Effector memory CD8-positive, alpha-beta T cell (primary cell): ENCODE results near the gene DYSF.

Experiments
- ATAC-seq: fragments of 150-1000 bp; cut with Tn5 transposase; replicated peaks from 2 replicates; pipeline ENCODE4 v1.10.0; 2021; ENCODE audit warnings: mild to moderate bottlenecking, moderate library complexity
- DNase-seq, 3 experiments: peaks; one replicate each; pipeline ENCODE4 v3.0.0; 2021
- H3K27ac Mint-ChIP-seq, 2 donors: one replicate each; pipeline ENCODE4 v1.8.0; 2022; ENCODE audit warnings: mild to moderate bottlenecking in 2 of 2, mixed read lengths in 2 of 2, moderate library complexity in 2 of 2
- H3K27me3 Mint-ChIP-seq, 2 donors: one replicate each; pipeline ENCODE4 v1.8.0; 2022; ENCODE audit warnings: mixed read lengths in 2 of 2
- H3K36me3 Mint-ChIP-seq: one replicate; pipeline ENCODE4 v1.8.0; 2022; ENCODE audit warnings: mild to moderate bottlenecking, moderate library complexity, mixed read lengths; ENCODE audit not compliant: insufficient read depth
- H3K4me1 Mint-ChIP-seq, 2 donors: one replicate each; pipeline ENCODE4 v1.8.0; 2022; ENCODE audit warnings: low read depth in 2 of 2, mixed read lengths in 2 of 2
- H3K4me3 Mint-ChIP-seq, 2 donors: one replicate each; pipeline ENCODE4 v1.8.0; 2022; ENCODE audit warnings: mild to moderate bottlenecking in 2 of 2, mixed read lengths in 2 of 2, moderate library complexity in 2 of 2
- H3K9me3 Mint-ChIP-seq, 2 donors: one replicate each; pipeline ENCODE4 v1.8.0; 2022; ENCODE audit warnings: mixed read lengths in 2 of 2

The DYSF gene

DNA sequence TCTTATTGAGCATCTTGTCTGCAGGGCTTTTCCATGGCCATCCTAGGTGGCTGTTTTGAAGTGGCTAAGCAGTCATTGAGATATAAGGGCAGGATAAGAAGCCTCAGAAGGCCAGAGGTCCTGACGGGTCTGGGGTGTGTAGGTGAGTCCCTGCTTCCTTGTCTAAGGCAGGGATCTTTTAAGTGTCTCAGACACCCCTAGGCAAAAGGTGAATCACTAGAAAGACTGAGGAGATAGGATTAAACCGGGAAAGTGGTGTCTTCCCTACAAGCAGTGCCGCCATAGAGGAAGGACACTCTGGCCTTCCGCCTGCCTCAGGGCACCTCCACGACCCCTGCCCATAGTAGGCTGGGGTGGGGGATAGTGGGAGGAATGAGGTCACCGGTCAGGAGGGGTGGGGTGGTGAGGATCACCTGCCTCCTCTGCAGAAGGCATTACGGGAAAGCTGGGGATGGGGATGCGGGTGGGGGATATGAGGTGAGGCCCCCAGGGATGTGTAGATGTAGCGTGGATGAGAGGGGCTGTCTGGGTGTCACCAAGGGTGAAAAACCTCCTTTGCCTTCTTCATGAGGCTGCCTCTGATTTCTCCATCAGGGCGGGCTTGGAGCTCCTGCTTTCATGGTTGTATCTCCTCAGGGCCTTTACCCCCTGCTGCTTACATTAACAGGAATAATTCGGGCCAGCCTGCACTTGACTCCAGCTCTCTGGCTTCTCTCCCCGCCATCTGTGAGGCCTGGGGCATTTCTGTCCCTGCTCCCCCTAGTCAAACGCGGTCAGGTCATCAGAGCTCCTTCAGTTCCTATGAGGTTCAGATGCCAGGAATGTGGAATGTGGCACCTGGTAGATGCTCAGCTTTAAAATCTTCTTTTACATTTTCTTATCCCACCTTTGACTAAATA lies 244.0 kb downstream of the DYSF start:
- no peak overlapping the region for H3K4me3 Mint-ChIP-seq
- DNase-seq, result no peak
- H3K4me1 Mint-ChIP-seq, result no peaks in the 10 kb centered on the region
- H3K36me3 Mint-ChIP-seq, result no peaks in the 10 kb centered on the region
- no peaks in the 10 kb centered on the region for H3K9me3 Mint-ChIP-seq
- ATAC-seq, result no peak
- H3K27ac Mint-ChIP-seq, result no peak overlapping the region
- H3K27me3 Mint-ChIP-seq, result peaks cover 17 to 24% of the 10 kb centered on the region in 2 donors

DNA sequence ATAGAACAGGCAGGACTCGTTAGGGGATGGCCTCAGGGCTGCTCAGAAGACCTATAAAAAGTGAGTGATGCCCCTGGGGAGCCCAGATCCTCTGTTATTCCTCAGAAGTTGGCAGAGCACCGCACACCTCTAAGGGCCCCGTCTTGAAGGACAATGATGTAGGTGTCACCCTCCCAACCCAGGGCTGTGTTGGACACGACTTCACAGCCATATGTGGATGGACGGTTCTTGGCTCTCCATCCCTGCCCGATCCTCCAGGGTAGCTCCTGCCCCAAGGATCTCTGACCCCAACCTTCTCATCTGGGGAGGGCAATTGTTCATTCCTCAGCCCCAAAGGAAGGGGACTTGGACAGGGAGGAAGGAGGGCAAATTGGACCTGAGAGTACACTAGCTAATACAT lies 246.1 kb downstream of the DYSF start:
- Mint-ChIP-seq H3K27me3 (peaks cover 29 to 39% of the 10 kb centered on the region in 2 donors), H3K4me3 (no peak overlapping the region), H3K9me3 (no peaks in the 10 kb centered on the region), H3K36me3 (no peaks in the 10 kb centered on the region), H3K27ac (no peak overlapping the region), H3K4me1 (peaks cover 0 to 3% of the 10 kb centered on the region in 2 donors)
- ATAC-seq (no peak), DNase-seq (no peak)

DNA sequence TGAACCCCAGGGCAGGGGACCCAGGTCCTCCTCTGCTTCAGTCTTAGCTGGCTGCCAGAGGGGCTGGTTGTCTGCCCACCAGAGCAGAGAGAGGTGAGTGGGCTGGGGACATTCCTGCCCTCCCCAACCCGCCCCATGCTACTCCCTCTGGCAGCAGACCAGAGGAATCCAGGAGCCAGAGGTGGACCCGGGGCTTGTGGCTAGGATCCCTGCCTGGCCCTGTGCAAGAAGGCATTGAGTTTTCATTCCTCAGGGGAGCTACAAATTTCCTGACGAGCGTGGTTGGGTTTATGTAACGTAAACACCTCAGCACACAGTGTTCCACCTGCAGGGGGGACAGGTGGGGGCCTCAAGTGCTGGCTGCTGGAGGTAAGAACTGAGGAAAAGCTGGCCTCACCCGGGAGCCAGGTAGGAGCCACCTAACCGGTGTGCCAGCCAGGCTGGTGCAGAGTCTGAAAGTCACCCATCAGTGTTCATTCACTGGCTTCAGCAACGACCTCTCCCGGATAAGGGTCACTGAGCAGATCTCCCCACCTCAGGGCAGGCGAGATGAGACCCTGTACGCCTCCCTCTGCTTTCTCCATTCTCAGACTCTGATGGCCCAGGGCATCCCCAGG lies 246.8 kb downstream of the DYSF start:
- ATAC-seq (no peak), DNase-seq (no peak)
- no peaks in the 10 kb centered on the region for H3K9me3 Mint-ChIP-seq
- peaks cover 26 to 39% of the 10 kb centered on the region in 2 donors for H3K27me3 Mint-ChIP-seq
- no peaks in the 10 kb centered on the region for H3K36me3 Mint-ChIP-seq
- no peak overlapping the region for H3K4me3 Mint-ChIP-seq
- H3K27ac Mint-ChIP-seq, result no peak overlapping the region
- peaks cover 3 to 5% of the 10 kb centered on the region in 2 donors for H3K4me1 Mint-ChIP-seq

DNA sequence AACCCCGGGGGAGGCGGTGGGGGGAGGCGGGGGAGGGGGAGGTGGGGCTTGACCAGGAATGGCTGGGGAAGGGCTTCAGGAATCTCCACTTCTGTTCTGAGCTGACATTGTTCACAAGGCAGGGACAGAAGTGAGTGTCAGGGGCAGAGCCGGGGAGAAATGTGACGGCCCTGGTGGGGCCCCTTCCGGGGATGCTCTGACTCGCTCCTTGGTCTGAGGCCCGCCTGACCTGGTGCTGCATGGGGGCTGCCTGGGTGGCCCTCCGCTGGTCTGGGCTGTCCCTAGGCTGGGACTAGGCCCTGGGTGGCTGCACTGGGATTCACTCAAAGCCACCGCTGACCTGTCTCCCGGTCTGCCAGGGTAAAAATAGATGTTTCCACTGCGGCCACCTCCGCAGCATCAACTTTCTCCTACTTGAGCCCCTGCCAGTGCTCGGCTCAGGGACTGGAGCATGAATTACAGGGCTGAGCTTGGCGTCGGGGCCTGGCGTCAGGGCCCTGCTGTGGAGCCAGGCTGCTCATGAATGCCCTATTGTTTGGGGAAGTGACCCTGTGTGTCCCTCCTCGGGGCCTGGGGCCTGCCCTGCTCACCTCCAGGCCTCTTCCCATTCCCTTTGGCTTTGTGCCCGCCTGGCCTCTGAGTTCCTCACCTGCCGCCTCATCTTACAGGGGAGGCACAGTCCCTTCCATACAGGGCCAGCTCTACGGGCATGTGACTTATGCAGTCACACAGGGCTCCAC lies 247.5 kb downstream of the DYSF start:
- Mint-ChIP-seq H3K36me3 (peaks cover 3% of the 10 kb centered on the region), H3K4me3 (no peak overlapping the region), H3K27ac (no peak overlapping the region), H3K4me1 (peaks cover 3 to 5% of the 10 kb centered on the region in 2 donors), H3K9me3 (no peaks in the 10 kb centered on the region), H3K27me3 (peaks cover 30 to 42% of the 10 kb centered on the region in 2 donors)
- DNase-seq (no peak), ATAC-seq (no peak)

DNA sequence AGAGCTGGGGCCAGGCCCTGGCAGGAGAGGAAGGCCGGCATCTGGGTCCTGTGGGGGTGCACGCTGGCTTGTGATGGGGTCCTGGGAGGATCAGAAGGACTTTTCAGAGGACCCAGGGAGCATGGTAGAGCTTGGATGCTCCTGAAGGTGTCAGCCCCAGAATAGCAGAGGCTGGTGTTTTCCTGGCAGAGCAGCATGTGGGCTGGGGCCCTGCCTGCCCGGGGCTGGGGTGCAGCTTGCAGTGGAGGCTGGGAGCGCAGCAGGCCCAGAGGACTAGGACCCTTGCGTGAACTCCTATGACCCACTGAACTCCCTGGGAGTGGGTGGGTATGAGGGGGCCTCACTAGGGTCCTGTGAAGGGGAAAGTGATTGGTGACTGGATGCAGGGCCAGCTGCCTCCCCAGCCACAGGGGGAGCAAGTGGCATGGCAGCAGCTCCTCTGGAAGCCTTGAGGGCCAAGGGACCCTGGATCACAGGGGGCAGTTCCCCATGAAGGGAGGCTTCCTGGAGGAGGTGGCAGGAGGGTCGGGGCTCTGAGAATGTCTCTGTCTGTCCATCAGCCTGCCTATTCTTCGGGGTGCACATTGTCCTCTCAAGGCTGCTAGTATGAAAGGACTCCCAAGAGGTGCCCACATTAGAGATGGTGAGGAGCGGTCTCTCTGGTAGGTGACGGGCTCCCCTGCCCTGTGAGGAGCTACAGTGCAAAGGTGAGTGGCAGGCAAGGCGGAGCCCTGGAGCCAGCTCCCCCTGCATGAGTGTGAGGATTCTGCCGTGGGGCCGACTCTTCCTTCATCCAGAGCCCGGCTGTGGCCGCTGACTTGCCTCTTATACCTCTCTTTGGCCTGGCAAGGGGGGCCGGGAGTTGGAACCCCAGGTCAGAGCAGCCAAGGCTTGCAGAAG lies 249.0 kb downstream of the DYSF start:
- Mint-ChIP-seq H3K4me1 (peaks cover 3 to 5% of the 10 kb centered on the region in 2 donors), H3K9me3 (no peaks in the 10 kb centered on the region), H3K4me3 (no peak overlapping the region), H3K27me3 (peaks cover 30 to 42% of the 10 kb centered on the region in 2 donors), H3K36me3 (peaks cover 3% of the 10 kb centered on the region), H3K27ac (no peak overlapping the region)
- ATAC-seq (no peak), DNase-seq (no peak)

DNA sequence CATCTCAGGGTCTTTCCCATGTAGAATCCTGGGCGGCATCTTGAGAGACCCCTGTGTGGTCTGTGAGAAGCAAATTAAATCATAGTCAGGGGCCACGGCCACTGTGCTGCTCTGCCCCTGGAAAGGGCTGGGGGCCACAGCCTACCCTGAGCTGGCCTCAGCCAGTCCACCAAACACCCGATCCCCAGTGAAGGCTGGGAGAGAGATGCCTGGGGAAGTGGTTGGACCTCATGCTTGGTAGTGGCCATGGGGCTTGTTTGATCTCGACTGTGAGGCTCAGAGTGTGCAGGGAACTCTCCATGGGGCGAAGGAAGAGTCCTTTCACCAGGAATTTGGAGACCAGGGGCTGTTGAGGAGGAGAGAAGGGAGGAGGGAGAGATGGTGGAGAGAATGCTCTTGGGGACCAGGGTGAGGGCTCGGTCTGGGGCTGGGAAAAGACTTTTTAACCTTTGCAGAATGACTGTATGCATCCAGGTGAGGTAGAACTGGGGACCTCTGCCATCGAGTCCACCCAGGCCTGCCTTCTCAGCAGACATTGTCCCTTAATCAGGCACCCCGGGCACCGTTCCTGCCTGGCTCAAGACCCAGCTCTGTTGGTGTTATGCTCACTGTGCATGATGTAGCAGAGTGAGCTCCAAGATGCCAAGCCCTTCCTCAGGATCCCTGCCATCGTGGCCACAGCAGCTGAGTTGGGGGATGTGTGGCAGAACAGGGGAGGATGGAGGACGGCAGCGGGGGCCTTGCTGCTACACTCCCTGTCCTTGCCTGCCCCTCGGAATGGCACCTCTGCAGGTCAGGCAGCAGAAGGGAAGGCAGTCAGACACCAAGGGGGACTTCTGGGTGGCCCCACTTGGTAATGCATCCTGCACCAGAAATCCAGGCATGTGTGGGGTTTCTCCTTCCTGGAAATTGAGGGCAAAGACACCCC lies 249.9 kb downstream of the DYSF start:
- Mint-ChIP-seq H3K27ac (no peak overlapping the region), H3K4me1 (peaks cover 3 to 5% of the 10 kb centered on the region in 2 donors), H3K4me3 (no peak overlapping the region), H3K9me3 (no peaks in the 10 kb centered on the region), H3K36me3 (peaks cover 3% of the 10 kb centered on the region), H3K27me3 (peaks cover 30 to 42% of the 10 kb centered on the region in 2 donors)
- DNase-seq (no peak), ATAC-seq (no peak)

DNA sequence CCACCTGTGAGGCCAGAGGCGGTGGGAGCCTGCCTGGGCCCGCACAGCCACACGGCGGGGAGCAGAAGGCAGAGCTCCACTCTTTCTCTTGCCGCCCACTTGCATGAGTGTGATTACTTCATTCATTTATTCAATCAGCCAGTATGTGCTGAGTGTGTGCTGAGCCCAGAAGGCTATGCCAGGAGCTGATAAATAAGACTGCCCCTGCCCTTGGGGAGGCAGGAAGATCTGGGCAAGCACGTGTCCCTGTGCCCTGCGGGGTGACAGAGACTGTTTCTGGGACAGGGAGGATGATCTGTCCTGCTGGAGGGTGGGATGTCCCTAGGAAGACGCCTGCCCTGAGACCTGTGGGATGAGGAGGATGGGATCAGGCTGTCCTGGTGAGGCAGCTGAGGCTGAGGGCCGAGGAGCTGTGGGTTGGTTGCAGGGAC lies 250.8 kb downstream of the DYSF start:
- Mint-ChIP-seq H3K4me3 (no peak overlapping the region), H3K4me1 (peaks cover 3 to 5% of the 10 kb centered on the region in 2 donors), H3K36me3 (peaks cover 3% of the 10 kb centered on the region), H3K27me3 (peaks cover 30 to 42% of the 10 kb centered on the region in 2 donors), H3K27ac (no peak overlapping the region), H3K9me3 (no peaks in the 10 kb centered on the region)
- no peak for ATAC-seq
- no peak for DNase-seq

DNA sequence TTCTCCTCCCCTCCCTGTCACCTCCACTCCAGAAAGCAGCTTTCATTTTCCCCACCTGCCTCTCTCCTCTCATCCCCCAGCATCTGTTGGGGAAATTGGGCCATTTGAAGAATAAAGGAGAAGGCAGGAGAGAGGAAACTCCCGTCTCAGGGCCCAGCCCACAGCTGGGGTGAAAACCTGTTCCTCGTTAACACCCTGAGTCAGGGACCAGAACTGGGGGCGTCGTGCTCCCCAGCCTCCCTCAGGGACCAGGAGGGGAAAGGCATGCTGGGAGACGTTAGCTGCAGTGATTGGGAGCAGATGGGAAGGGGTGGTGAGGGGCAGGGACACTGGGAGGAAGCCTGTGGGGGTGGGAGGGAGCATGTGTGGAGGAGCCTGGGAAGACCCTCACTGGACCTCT lies 251.3 kb downstream of the DYSF start:
- peaks cover 3 to 5% of the 10 kb centered on the region in 2 donors for H3K4me1 Mint-ChIP-seq
- peaks cover 7% of the 10 kb centered on the region for H3K36me3 Mint-ChIP-seq
- peak overlapping the region in 1 of 2 donors; percentile 50 for H3K27ac Mint-ChIP-seq
- DNase-seq (no peak), ATAC-seq (no peak)
- no peak overlapping the region for H3K4me3 Mint-ChIP-seq
- H3K9me3 Mint-ChIP-seq, result no peaks in the 10 kb centered on the region
- H3K27me3 Mint-ChIP-seq, result peaks cover 30 to 43% of the 10 kb centered on the region in 2 donors

DNA sequence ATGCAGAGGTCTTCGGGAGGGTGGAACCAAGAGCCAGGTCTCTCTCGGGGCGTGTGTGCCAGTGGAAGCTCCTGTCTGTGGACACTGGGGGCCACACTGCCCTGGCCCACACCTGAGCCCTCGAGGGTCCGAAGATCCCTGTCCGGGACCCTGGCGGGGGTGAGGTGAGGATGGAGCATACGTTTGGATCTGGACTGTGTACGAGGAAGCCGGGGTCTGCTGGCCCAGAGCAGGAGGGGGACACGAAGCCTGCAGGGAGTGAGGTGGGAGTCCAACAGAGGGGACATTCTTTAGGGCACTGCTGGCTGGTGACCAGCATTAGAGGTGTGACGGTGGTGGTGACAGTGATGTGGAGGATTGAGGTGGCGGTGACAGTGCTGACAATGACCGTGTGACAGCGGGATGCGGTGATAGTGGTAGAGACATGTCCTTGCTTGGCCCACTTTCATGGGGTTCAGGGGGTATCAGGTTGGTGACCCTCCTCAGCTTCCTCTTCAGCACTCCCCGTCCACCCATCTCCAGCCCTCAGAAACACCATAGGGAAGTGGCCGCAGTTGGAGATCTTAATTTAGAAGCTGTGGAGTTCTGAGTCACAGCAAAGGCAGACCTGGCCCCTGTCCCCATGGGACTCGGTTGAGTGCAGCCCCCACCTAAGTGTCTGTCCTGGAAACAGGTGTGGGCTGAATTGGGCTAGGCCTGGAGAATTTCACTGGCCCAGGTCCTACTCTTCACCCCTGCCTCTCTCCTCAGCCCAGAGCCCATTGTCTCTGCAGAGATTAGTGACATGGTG lies 252.0 kb downstream of the DYSF start:
- H3K27me3 Mint-ChIP-seq, result peaks cover 30 to 49% of the 10 kb centered on the region in 2 donors
- peaks cover 3 to 5% of the 10 kb centered on the region in 2 donors for H3K4me1 Mint-ChIP-seq
- DNase-seq, result no peak
- H3K36me3 Mint-ChIP-seq, result peaks cover 8% of the 10 kb centered on the region
- H3K4me3 Mint-ChIP-seq, result no peak overlapping the region
- no peaks in the 10 kb centered on the region for H3K9me3 Mint-ChIP-seq
- ATAC-seq, result no peak
- H3K27ac Mint-ChIP-seq, result peak overlapping the region in 1 of 2 donors; percentile 50

DNA sequence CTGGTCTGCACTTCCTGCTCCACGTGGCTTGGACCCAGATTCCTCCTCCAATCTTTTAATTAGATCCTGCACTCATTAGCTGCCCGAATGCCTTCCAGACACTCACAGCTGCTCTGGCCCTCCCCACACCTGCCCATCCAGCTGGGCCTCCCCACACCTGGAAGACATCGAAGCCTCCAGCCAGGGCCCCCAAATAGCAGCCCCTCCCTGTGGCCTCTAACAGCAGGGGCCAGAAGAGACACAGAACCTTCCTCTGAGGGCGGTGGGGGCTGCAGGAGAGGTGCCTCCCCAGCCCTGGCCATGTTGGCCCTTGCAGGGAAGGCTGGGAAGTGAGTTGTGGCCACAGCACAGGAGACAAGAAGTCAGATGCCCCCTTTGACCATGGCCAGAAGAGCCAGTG lies 252.8 kb downstream of the DYSF start:
- no peak for ATAC-seq
- Mint-ChIP-seq H3K4me3 (no peak overlapping the region), H3K27me3 (peaks cover 37 to 56% of the 10 kb centered on the region in 2 donors), H3K36me3 (peaks cover 8% of the 10 kb centered on the region), H3K9me3 (no peaks in the 10 kb centered on the region), H3K4me1 (peaks cover 3 to 5% of the 10 kb centered on the region in 2 donors), H3K27ac (no peak overlapping the region)
- no peak for DNase-seq

DNA sequence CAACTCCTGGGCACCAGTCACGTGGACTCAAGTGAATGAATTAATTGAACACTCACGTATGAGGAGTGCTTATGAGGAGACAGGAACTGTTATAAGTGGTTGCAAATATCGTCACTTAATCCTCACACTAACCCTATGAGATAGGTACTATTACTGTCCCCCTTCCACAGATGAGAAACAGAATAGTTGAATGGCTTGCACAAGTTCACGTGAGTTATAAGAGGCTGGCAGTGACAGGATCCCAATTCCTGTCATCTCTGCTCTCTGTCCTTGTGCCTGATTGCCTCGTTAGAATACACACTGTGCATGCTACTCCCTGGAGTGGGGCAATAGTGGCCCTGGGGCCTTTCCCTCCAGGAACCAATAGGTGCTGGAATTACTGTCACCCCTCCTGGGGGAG lies 253.5 kb downstream of the DYSF start:
- no peaks in the 10 kb centered on the region for H3K9me3 Mint-ChIP-seq

More for the DNA sequence above, 253.5 kb downstream of the DYSF start:
- H3K4me1 Mint-ChIP-seq, result peaks cover 3 to 5% of the 10 kb centered on the region in 2 donors
- ATAC-seq (no peak), DNase-seq (no peak)
- no peak overlapping the region for H3K4me3 Mint-ChIP-seq
- no peak overlapping the region for H3K27ac Mint-ChIP-seq
- peaks cover 39 to 56% of the 10 kb centered on the region in 2 donors for H3K27me3 Mint-ChIP-seq
- H3K36me3 Mint-ChIP-seq, result peaks cover 8% of the 10 kb centered on the region
